Stimulated activated CD4-positive, alpha-beta T cell treated with anti-CD3 and anti-CD28 coated beads, Interleukin-1b, Interleukin-23, amount 100 ng/mL, for 24 hours (primary cell): ENCODE data around the gene SNX10.
"Not testable (repeated sequence)": the region's sequence is repeated elsewhere in the genome, so short reads cannot be mapped to it uniquely, and the experiment has no call there.

Source experiments
- DNase-seq, 4 experiments: peaks; one replicate each; pipeline ENCODE4 v3.0.0-alpha.2; 2020; ENCODE audit warnings: low read depth in 4 of 4, low spot score in 1 of 4

SNX10 gene, protein sequence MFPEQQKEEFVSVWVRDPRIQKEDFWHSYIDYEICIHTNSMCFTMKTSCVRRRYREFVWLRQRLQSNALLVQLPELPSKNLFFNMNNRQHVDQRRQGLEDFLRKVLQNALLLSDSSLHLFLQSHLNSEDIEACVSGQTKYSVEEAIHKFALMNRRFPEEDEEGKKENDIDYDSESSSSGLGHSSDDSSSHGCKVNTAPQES

DNA sequence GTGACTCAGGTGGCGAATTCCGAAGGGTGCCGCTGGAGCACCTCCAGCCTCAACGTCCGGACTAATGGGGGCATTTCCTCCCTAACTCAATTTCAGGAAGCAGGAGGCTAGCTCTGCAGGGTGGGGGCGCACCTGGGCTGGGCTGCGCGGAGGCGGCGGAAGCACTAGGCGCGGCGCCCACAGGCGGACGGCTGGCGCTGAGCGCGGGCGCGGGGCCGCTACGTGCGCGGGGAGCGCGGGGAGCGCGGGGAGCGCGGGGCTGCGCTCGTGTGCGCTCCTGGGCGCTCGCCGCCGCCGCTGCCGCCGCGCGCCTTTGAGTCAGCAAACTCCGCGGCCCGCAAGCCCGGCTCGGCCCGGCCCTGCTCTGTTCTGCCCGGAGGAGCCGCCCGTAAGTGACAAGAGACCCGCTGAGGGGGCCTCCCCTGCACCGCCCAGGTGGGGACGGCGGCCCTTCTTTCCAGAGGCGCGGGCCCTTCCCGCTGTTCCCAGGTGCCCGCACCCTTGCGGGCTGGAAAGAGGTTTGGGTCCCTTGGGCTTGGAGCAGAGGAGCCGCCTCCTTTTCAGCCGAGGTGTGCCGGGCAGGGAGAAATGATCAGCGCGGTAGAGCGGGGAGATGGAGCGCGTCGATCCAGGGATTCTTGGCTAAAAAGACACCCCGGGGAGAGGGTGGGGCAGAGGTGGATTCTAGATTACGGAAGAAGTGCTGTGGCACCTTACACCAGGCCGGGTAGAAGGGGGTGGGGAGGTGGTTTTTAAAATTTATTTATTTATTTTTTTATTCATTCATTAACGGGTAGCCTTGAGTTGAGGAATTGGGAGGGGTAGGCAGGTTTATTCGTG, at the start of gene SNX10:
SNX10 (plus strand) TSS at position 164 of the 840 bp plus-strand sequence. CDS start 54,581 bp downstream, outside the sequence.
- DNase-seq, result peak; percentile 15 to 48 (median 30)

DNA sequence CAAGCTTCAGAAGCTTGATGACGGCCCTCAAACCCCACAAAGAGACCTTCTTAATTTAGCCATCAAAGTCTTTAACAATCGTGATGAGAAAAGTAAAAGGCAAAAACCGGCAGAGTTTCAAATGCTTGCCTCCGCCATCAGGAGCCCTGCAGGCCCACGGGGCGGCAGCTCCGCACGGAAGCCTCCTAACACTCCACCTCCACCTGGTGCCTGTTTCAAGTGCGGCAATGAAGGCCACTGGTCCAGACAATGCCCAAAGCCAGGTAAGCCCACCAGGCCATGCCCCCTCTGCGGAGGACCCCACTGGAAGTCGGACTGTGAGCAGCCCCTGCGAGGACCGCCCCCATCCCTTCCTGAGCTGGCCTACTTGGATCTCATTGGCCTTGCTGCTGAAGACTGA, 46.5 kb upstream of the SNX10 start:
- no peak for DNase-seq

DNA sequence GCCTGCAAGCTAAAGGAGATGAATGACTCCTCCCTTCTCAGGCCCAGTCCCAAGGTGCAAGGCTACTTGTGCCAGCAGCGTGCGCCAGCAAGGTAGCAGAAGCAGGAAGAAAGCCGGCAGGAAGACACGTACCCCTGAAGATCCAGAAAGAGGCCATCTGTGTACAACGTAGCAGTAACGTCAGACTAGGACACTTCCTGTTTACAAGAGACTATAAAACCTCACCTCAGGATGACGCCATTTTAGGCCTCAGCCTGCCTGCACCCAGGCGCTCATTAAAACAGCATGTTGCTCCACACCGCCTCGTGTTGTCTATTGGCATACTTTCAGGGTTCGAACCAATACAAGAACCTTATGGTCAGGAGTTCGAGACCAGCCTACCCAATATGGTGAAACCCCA, 41.4 kb upstream of the SNX10 start:
- DNase-seq, result no peak

DNA sequence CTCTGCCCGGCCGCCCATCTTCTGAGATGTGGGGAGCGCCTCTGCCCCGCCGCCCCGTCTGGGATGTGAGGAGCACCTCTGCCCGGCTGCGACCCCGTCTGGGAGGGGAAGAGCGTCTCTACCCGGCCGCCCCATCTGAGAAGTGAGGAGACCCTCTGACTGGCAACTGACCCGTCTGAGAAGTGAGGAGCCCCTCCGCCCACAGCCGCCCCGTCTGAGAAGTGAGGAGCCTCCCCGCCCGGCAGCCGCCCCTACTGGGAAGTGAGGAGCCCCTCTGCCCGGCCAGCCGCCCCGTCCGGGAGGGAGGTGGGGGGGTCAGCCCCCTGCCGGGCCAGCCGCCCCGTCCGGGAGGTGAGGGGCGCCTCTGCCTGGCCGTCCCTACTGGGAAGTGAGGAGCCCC, 29.8 kb upstream of the SNX10 start:
- not testable (repeated sequence) for DNase-seq

DNA sequence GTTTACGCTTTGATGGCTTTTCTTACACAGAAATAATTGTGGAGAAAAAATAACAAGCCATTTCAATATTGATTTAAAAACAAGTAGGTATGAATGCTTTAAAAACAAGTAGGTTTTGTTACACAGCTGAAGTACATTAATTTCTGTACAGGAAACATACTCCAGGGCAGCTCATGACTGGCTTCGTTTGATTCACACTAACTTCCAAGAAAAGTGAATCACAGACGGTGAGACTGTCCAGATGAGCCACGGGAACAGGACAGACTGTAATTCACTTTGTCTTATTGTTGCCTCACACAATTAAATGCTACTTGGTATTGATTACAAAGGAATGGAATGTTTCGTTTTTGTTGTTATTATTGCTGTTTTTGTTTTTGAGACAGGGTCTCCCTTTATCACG, 26.6 kb upstream of the SNX10 start:
- DNase-seq, result no peak

DNA sequence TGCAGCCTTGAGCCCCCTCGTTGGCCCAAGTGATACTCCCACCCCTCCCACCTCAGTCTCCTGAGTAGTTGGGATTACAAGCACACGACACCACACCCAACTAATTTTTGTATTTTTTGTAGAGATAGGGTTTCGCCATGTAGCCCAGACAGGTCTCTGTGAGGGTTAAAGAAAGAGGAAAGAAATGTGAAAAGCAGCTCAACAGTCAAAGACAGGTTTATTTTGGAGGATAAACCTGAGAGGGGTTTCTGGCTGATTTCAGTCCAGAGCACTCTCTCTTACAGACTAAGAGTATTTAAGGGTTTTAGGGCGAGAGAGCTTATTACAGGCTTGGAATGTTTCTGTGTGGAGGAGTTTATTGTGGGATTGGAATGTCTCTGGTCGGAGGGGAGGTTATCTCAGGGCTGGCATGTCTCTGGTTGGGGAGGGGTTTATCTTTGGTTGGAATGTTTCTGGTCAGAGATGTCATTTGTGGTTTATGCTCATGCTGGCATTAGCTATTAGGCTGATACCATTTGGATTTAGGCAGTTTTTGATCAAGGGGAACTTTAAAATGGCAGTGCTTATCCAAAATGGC, 26.1 kb upstream of the SNX10 start:
- DNase-seq, result no peak

DNA sequence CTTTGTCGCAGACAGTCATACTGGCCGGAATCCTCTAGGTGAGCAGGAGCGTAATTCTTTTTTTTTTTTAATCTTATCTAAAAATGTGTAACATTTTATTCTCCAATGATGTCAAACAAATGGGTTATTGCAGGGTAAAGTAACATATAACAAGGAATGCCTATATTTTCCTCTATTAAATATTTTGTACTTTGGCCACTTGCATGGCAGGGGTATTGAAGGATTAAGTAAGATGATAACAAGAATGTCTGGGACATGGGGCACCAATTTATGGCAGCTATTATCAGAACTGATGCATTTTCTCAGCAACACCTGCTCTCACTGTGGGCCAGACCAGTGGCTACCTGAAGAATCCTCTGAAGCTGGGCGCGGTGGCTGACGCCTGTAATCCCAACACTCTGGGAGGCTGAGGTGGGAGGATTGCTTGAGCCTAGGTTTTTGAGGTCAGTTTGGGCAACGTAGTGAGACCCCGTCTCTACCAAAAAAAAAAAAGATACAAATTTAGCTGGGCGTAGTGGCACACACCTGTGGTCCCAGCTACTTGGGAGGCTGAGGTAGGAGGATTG, 24.0 kb upstream of the SNX10 start:
- DNase-seq, result no peak

DNA sequence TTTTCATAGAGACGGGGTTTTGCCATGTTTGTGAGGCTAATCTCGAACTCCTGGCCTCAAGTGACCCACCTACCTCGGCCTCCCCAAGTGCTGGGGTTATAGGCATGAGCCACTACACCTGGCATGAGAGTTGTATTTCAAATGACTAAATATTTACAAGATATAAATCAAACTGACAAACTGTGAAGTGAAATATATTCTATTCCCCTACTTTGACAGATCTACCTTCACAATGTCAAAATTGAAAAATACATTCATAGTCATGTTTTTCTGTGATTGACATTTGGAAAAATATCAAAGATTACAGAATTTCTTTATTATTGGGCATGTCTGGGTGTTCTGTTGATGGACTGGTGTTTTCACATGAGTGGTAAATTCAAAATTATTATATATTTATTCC, 16.4 kb upstream of the SNX10 start:
- DNase-seq, result no peak

DNA sequence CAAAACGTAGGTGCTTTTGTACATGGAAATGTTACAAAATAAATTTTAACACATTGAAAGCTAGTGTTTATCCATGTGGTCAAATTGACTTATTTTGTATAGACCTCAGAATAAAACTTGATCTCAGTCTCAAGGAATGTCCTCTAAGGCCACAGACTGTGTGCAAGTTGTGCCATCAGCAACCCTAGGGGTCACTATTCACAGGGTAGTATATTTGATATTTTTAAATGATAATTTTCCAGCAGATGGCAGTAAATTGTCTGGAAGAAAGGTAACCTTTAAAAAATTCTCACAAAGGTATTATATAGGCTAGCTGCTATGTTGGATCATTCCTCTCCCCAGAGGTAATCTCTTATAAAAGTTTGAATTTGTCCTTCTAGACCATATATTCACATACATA, 12.9 kb upstream of the SNX10 start:
- DNase-seq, result no peak

DNA sequence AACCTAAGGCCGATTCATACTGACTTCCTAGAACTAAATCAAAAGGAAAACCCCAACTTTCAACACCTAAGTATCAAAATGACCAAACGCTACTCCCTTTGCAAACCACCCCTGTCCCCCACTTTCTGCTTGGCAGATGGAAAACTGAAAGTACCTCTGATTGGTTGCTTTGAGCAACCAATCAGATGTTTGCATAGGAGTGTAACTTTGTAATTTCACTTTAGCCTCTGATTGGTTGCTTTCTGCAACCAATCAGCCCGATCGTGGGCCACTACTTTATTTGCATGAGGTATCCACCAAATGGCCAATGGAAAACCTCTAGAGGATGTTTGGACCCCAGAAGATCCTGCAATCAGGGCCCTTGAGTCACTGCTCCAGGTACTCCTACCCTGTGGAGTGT, 12.3 kb upstream of the SNX10 start:
- no peak for DNase-seq

DNA sequence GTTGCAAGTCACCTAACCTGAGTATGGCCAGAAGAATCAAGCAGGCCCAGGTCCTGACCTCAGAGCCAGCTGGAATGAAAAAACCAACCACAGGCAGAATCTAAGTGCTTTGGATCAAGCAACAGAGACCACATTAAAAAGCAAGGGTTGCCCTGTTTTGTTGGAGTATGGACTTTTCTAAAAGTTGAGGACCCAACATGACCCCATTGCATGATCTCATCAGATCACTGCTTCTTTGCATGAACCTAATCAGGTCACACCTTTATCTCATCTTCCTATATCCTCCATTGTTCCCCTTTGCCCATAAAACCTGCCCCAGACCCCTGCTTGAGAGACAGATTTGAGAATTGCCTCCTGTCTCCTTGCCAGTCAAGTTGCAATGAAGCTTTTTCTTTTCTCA, 11.6 kb upstream of the SNX10 start:
- no peak for DNase-seq

DNA sequence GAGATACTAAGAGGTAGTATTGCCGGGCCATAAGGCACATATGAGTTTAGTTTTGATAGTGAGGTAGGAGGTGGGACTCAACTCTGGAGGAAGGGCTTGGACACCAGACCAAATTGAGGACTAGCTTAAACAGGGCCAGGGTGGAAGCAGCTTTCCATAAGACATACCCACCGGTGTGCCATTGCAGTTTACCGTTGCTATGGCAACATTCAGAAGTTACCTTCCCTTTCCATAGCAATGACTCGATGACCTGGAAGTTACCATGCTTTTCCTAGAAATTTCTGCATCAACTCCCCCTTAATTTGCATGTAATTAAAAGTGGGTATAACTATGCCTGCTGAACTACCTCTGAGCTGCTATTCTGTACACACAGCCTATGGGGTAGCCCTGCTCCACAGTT, 10.9 kb upstream of the SNX10 start:
- DNase-seq, result no peak

DNA sequence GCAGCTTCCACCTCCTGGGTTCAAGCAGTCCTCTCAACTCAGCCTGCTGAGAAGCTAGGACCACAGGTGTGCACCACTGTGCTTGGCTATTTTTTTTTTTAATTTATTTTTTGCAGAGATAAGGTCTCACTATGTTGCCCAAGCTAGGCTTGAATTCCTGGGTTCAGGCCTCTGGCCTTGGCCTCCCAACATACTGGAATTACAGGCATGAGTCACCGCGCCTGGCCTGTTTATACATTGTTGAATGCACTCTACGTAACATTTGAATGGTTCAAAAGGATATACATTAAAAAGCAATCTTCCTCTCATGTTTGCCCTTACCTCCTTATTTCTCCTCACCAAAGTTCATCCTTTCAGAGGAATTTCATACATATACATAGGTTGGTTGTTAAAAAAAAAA, 7.2 kb upstream of the SNX10 start:
- DNase-seq, result no peak

DNA sequence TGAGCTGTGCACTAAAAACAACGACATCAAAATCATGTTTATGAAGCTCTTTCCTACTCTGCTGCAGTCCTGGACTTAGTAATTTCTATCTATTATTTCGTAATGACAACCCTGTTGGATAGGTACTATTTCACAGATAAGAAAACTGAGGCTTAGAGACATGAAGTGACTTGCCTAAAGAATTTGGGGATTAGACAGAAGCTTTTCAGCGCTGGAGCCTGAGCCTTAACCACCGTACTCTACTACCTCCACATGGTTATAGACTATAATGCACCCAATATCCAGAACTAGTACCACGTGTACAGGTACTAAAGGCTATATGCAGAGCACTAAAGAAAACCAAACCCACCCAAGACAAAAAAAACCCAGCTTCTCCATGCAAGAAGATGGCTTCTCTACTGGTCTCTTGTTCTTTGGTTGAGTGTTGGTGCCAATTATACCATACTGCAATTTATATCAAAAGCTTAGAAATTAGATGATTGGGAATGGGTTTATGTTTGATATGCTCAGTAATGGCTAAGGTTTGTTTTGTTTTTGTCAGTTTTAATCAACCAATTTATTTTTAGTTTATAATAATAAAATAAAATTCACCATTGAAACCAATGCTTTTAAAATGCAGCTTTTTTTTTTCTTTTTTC, 6.5 kb upstream of the SNX10 start:
- DNase-seq, result no peak

DNA sequence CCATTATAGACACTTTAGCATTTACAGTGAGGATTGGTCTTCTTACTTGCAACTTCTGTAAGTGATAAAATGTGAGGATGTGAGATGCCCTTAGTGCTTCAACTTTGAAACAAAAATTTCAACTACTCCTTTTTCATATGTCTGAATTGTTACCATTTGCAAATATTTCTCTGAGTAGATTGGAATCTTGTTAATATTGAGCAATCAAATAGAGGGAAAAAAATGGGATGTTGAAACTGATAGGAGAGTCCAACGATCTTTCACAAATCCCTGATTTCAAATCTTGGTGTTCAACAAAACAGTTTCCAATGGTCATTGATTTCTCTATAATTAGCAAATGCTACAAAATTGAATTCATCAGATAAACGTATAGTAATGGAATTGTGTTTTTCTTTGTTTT, 5.5 kb upstream of the SNX10 start:
- DNase-seq, result no peak

DNA sequence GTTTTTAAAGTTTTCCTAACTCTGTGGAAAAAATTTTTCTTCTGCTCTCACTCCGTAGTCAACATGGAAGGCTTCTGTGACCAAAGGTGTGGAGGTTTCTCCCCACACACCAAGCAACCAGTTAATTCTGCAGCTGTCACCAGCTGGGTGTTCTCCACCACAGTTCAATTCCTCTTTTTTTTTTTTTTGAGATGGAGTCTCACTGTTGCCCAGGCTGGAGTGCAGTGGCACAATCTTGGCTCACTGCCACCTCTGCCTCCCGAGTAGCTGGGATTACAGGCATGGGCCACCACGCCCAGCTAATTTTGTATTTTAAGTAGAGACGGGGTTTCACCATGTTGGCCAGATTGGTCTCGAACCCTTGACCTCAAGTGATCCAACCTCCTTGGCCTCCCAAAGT, 3.5 kb upstream of the SNX10 start:
- DNase-seq, result not testable (repeated sequence)

DNA sequence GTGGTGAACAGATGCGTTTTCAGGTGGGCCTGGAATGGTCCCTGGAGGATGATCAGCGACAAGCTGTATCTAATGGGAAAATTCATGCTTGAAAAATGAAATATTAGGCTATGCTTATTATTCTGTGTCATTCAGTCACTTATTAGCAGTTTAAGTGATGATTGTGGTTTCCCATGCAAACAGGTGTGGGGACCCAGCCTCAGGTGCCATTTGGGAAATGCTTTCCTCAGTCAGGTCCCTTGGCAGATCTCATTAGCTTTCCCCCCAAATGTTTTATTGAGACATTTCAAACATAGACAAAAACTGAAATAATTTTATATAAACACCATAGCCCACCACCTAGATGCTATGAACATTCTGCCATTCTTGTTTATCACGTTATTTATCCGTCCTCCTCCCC, 411 bp upstream of the SNX10 start:
- DNase-seq, result no peak

DNA sequence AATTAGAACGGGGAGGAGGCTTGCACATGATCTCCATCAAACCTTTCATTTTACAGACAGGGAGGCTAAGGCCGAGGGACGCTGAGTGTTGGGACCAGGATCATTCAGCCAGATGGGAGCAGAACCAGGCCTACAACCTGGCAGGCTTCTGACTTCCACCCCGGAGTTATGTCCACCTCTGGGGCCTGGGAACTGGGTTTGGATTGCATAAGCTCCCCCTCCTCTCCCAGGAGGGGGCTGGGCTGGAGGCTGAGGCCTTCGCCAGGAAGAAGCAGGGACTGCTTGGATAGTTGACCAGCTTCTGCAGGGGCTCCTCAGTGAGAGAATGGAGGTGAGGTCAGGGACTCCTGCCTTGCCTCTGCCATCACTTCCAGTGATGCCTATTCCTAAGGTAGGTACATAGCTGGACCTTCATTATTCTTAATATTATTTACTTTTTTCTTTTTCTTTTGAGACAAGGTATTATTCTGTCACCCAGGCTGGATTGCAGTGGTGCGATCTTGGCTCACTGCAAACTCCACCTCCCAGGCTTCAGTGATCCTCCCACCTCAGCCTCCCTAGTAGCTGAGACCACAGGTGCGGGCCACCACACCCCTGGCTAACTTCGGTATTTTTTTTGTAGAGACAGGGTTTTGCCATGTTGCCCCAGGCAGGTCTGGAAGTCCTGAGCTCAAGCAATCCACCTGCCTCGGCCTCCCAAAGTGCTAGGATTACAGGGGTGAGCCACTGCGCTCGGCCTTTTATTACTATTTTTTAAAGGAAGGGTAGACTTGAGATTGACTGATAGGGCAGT, 1.3 kb downstream of the SNX10 start:
- DNase-seq, result no peak

DNA sequence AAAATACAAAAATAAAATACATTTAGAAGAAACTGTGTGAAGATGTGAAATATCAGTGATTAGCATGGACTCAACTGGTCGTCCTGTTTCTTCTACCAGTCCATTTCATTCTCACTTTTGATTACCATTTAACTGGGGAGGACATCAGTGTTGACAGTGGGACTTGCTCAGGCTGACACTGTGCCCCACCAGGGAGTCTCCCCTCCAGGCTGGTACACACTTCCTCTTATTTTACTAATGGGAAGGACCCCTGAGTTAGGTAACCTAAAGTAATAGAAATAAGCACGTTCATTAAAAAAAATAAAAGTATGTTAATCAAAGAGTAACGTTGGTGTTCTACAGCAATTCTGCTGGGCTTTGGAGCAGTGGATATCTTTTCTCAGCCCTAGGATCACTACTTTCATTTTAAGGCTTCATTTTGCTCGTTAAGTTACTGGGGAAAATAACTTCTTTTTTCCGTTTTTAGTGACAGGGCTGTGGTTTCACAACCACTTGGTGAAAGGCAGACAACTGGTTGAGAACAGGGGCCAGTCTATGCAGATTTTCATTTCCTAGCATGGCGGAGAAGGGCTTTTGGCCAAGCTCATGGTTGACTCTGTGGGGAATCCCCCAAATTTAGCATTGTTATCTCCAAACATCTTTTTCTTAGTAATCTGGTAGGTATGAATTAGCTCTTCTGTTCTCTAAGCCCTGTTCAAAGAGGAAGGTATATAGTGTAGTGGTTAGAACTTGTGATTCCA, 2.1 kb downstream of the SNX10 start:
- DNase-seq, result peak in 3 of 4 experiments; percentile 18 to 44 (median 29)

DNA sequence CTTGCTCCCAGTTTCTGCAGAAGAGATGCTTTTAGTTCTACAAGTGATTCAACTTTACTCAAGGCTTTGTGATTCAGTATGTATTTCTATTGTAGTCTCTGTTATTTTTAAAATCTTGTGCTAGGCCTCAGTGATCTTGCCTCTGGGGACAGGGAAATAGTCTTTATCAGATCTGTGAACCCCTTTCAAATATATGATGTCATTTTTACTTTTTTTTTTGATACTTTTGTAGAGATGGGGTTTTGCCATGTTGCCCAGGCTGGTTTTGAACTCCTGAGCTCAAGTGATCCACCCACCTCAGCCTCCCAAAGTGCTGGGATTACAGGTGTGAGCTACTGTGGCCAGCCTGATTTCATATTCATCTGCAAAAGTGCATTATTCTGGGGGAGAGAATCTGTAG, 3.4 kb downstream of the SNX10 start:
- DNase-seq, result no peak
